Measurements from ENCODE around the gene NRBP1.

The NRBP1 gene

GRCh38 chr2:27428978-27429541 lies 629 bp downstream of the NRBP1 start:
- no peak for DNase-seq (ENCODE audit: low read depth, low spot score)
- H3K4me3 ChIP-seq (ENCODE audit: low read depth, low read length): peak overlapping the region; percentile 82
- TF ChIP-seq CTCF (IDR thresholded peaks at IDR 0.05; ENCODE audit: insufficient read depth, low read length, missing control alignments): no peak
- ChIA-PET CTCF (interaction anchor here (0.8 to 4.4 kb wide), 11 partner anchors 10 to 254 kb away, joined by 3 to 25 read pairs (median 4); no protein-coding TSS in a partner anchor), POLR2A (interaction anchor here (0.6 to 3.1 kb wide), 8 partner anchors 12 to 236 kb away, joined by 3 to 18 read pairs (median 4); partner anchors contain the start of genes CCDC121, GPN1, PPM1G and ZNF513)

GRCh38 chr2:27431395-27431794 lies 3.0 kb downstream of the NRBP1 start:
- ChIA-PET POLR2A (interaction anchor here (2.6 kb wide), 1 partner anchor 22 kb away, joined by 10 read pairs; the partner anchor contains the start of gene PPM1G), CTCF (interaction anchor here (1.0 to 4.4 kb wide), 9 partner anchors 8 to 252 kb away, joined by 3 to 25 read pairs (median 4); partner anchors contain the start of gene PPM1G)
- TF ChIP-seq CTCF (IDR thresholded peaks at IDR 0.05; ENCODE audit: insufficient read depth, low read length, missing control alignments): no peak
- no peak for DNase-seq (ENCODE audit: low read depth, low spot score)
- H3K4me3 ChIP-seq (ENCODE audit: low read depth, low read length): no peak overlapping the region

- no peak for DNase-seq (ENCODE audit: low read depth, low spot score)
- no peak overlapping the region for H3K4me3 ChIP-seq (ENCODE audit: low read depth, low read length)
- no peak for TF ChIP-seq CTCF (IDR thresholded peaks at IDR 0.05; ENCODE audit: insufficient read depth, low read length, missing control alignments)
- ChIA-PET POLR2A (no interaction called here), CTCF (no interaction called here)
Measured at GRCh38 chr2:27435628-27436027, 7.2 kb downstream of the NRBP1 start.

- DNase-seq (ENCODE audit: low read depth, low spot score): no peak
- ChIA-PET CTCF (interaction anchor here (1.2 kb wide), 1 partner anchor 11 kb away, joined by 4 read pairs; no protein-coding TSS in a partner anchor), POLR2A (interaction anchor here (2.2 kb wide), 1 partner anchor 12 kb away, joined by 17 read pairs; the partner anchor contains the start of gene NRBP1)
- no peak for TF ChIP-seq CTCF (IDR thresholded peaks at IDR 0.05; ENCODE audit: insufficient read depth, low read length, missing control alignments)
- no peak overlapping the region for H3K4me3 ChIP-seq (ENCODE audit: low read depth, low read length)
Measured at GRCh38 chr2:27441226-27441926, 12.9 kb downstream of the NRBP1 start.

- POLR2A ChIA-PET: interaction anchor here (2.2 kb wide), 1 partner anchor 13 kb away, joined by 17 read pairs; the partner anchor contains the start of gene NRBP1
- CTCF ChIA-PET: interaction anchor here (1.2 kb wide), 1 partner anchor 12 kb away, joined by 4 read pairs; no protein-coding TSS in a partner anchor
- DNase-seq (ENCODE audit: low read depth, low spot score): no peak
- H3K4me3 ChIP-seq (ENCODE audit: low read depth, low read length): no peak within 1 kb of the TSS
- TF ChIP-seq CTCF (IDR thresholded peaks at IDR 0.05; ENCODE audit: insufficient read depth, low read length, missing control alignments): no peak
Measured at GRCh38 chr2:27441958-27442919, 13.8 kb downstream of the NRBP1 start, which contains the start of gene KRTCAP3. TSS of gene KRTCAP3 (plus strand) at chr2:27442381. CDS start at chr2:27442413, 32 bp downstream.

Data from AG04449 (cell line).